Hepatocyte (in vitro differentiated cells): Measurements from ENCODE around the gene PRKAR1B. TPM values are rescaled to one million over a fixed set of nuclear protein-coding genes. Genes with fewer than 3 reads are reported as not detected.

Experiments used
- DNase-seq: peaks from one replicate; pipeline ENCODE4 v3.0.0-alpha.2; 2016; ENCODE audit warnings: low spot score
- H2AFZ ChIP-seq: fragments of 200-600 bp; sonication (generic); 2 replicates; pipeline ENCODE4 v1.6.0; 2016; ENCODE audit warnings: antibody characterized with exemption, mild to moderate bottlenecking
- H3K27ac ChIP-seq: fragments of 200-600 bp; sonication (generic); 2 replicates; pipeline ENCODE4 v1.5.1; 2016; ENCODE audit warnings: mild to moderate bottlenecking
- H3K27me3 ChIP-seq: fragments of 200-600 bp; sonication (generic); 2 replicates; pipeline ENCODE4 v1.6.1; 2016
- H3K36me3 ChIP-seq: fragments of 200-600 bp; sonication (generic); replicated peaks from 2 replicates; pipeline ENCODE4 v1.5.1; 2016; ENCODE audit warnings: low read depth; ENCODE audit not compliant: insufficient read depth
- H3K4me1 ChIP-seq: fragments of 200-600 bp; sonication (generic); 2 replicates; pipeline ENCODE4 v1.5.1; 2016; ENCODE audit warnings: mild to moderate bottlenecking, moderate library complexity; ENCODE audit not compliant: insufficient read depth
- H3K4me2 ChIP-seq: fragments of 200-600 bp; sonication (generic); 2 replicates; pipeline ENCODE4 v1.6.0; 2016
- H3K4me3 ChIP-seq: fragments of 200-600 bp; sonication (generic); 2 replicates; pipeline ENCODE4 v1.5.1; 2016; ENCODE audit warnings: mild to moderate bottlenecking
- H3K79me2 ChIP-seq: fragments of 200-600 bp; sonication (generic); 2 replicates; pipeline ENCODE4 v1.6.0; 2017; ENCODE audit warnings: mild to moderate bottlenecking
- H3K9me2 ChIP-seq: fragments of 200-600 bp; sonication (generic); replicated peaks from 2 replicates; pipeline ENCODE4 v1.6.0; 2017; ENCODE audit warnings: mild to moderate bottlenecking; ENCODE audit not compliant: insufficient read depth
- H3K9me3 ChIP-seq: fragments of 200-600 bp; sonication (generic); 2 replicates; pipeline ENCODE4 v1.5.1; 2016; ENCODE audit warnings: low read depth, mild to moderate bottlenecking
- H4K20me1 ChIP-seq: fragments of 200-600 bp; sonication (generic); 2 replicates; pipeline ENCODE4 v1.6.0; 2016; ENCODE audit warnings: mild to moderate bottlenecking; ENCODE audit not compliant: insufficient read depth, poor library complexity, severe bottlenecking
- CTCF ChIP-seq: fragments of 200-600 bp; sonication (generic); IDR thresholded peaks from 2 replicates; pipeline ENCODE4 v1.5.1; 2016; ENCODE audit warnings: antibody characterized with exemption, mild to moderate bottlenecking; ENCODE audit not compliant: poor library complexity
- EZH2 ChIP-seq: fragments of 200-600 bp; sonication (generic); IDR thresholded peaks from 2 replicates; pipeline ENCODE4 v1.6.1; 2016; ENCODE audit warnings: antibody characterized with exemption, mild to moderate bottlenecking, borderline replicate concordance
- EZH2phosphoT487 ChIP-seq: fragments of 200-600 bp; sonication (generic); IDR thresholded peaks from one replicate; pipeline ENCODE4 v1.6.1; 2018; ENCODE audit warnings: antibody characterized with exemption, mild to moderate bottlenecking, low read depth, moderate library complexity; ENCODE audit not compliant: unreplicated experiment, severe bottlenecking
- WGBS: methylation state at CpG from one replicate; pipeline ENCODE4 v1.1.6; 2016; ENCODE audit warnings: low lambda C conversion rate; ENCODE audit errors: missing lambda C conversion rate; 5-methylcytosine and 5-hydroxymethylcytosine counted together
- polyA plus RNA-seq: library from polyadenylated mRNA; unstranded; fragments of >200 nt; fragmentation: Nextera tagmentation; extraction: Ambion mirVana; gene quantifications from 2 replicates; pipeline ENCODE4 v1.2.1, GENCODE V29; 2016
- total RNA-seq: library from RNA; depleted of rRNA; stranded (reverse); fragments of >200 nt; gene quantifications from 2 replicates; pipeline ENCODE4 v1.2.3, GENCODE V29; 2014

Gene PRKAR1B
- total and polyA plus RNA-seq, 2 experiments from 2014 or later = 16.6 to 28.7 TPM

- no peaks in the 10 kb centered on the region for H3K36me3 ChIP-seq
- no peaks in the 10 kb centered on the region for H4K20me1 ChIP-seq
- H3K79me2 ChIP-seq = no peaks in the 10 kb centered on the region
- no peaks in the 10 kb centered on the region for H3K4me1 ChIP-seq
- no peaks in the 10 kb centered on the region for H3K9me2 ChIP-seq
- TF ChIP-seq CTCF (no peak), EZH2 (no peak), EZH2phosphoT487 (no peak)
- no peak overlapping the region for H3K4me3 ChIP-seq
- H3K4me2 ChIP-seq = no peak overlapping the region
- no peaks in the 10 kb centered on the region for H3K9me3 ChIP-seq
- no peaks in the 10 kb centered on the region for H3K27me3 ChIP-seq
- WGBS = 94% methylated on average over 19 of the region's 26 CpGs
- H2AFZ ChIP-seq = no peak overlapping the region
- DNase-seq = no peak
- H3K27ac ChIP-seq = no peak overlapping the region
Observed at GRCh38 chr7:564176-564865, 162.8 kb downstream of the PRKAR1B start.

GRCh38 chr7:563629-564170, 163.4 kb downstream of the PRKAR1B start:
- WGBS = 98% methylated on average over 11 of the region's 11 CpGs
- Histone ChIP-seq H4K20me1 (no peaks in the 10 kb centered on the region), H3K4me3 (no peak overlapping the region), H3K4me2 (no peak overlapping the region), H3K36me3 (no peaks in the 10 kb centered on the region), H2AFZ (no peak overlapping the region), H3K4me1 (no peaks in the 10 kb centered on the region), H3K9me2 (no peaks in the 10 kb centered on the region), H3K27ac (no peak overlapping the region), H3K79me2 (no peaks in the 10 kb centered on the region), H3K27me3 (no peaks in the 10 kb centered on the region), H3K9me3 (no peaks in the 10 kb centered on the region)
- TF ChIP-seq CTCF (no peak), EZH2phosphoT487 (no peak)
- no peak for DNase-seq

- Histone ChIP-seq H2AFZ (no peak overlapping the region), H3K27ac (no peak overlapping the region), H3K4me2 (no peak overlapping the region), H3K4me1 (no peaks in the 10 kb centered on the region), H3K9me2 (no peaks in the 10 kb centered on the region), H3K36me3 (no peaks in the 10 kb centered on the region), H3K9me3 (no peaks in the 10 kb centered on the region), H3K27me3 (no peaks in the 10 kb centered on the region), H3K4me3 (no peak overlapping the region), H4K20me1 (no peaks in the 10 kb centered on the region), H3K79me2 (no peaks in the 10 kb centered on the region)
- 96% methylated on average over 17 of the region's 17 CpGs for WGBS
- no peak for DNase-seq
- TF ChIP-seq CTCF = no peak
- TF ChIP-seq EZH2phosphoT487 = no peak
- no peak for TF ChIP-seq EZH2
Observed at GRCh38 chr7:562789-563628, 164.1 kb downstream of the PRKAR1B start.
